H9 (cell line): Measurements from ENCODE around the gene KIAA0513. TPM values are rescaled to one million over a fixed set of nuclear protein-coding genes. Genes with fewer than 3 reads are reported as not detected.

Source experiments
- DNase-seq: peaks from one replicate; pipeline ENCODE4 v3.0.0-alpha.2; 2017
- H2AFZ ChIP-seq: one replicate; pipeline ENCODE4 v1.6.1; 2013; ENCODE audit warnings: mild to moderate bottlenecking, low read length, control low read depth, moderate library complexity
- H2AK5ac ChIP-seq: 2 replicates; pipeline ENCODE4 v1.6.1; 2013; ENCODE audit warnings: low read length, control low read depth, mixed read lengths; ENCODE audit not compliant: insufficient read length
- H2BK120ac ChIP-seq: one replicate; pipeline ENCODE4 v1.6.1; 2013; ENCODE audit warnings: low read depth, mild to moderate bottlenecking, low read length, control low read depth, inconsistent platforms; ENCODE audit not compliant: poor library complexity, severe bottlenecking
- H2BK12ac ChIP-seq: 2 replicates; pipeline ENCODE4 v1.6.1; 2013; ENCODE audit warnings: low read length, control low read depth, mixed read lengths, low read depth; ENCODE audit not compliant: insufficient read length
- H2BK15ac ChIP-seq: 2 replicates; pipeline ENCODE4 v1.6.1; 2013; ENCODE audit warnings: low read depth, low read length, control low read depth
- H2BK20ac ChIP-seq: one replicate; pipeline ENCODE4 v1.6.1; 2013; ENCODE audit warnings: low read depth, mild to moderate bottlenecking, low read length, control low read depth, inconsistent platforms; ENCODE audit not compliant: poor library complexity, severe bottlenecking
- H2BK5ac ChIP-seq: 2 replicates; pipeline ENCODE4 v1.6.1; 2013; ENCODE audit warnings: low read length, control low read depth, mixed read lengths; ENCODE audit not compliant: insufficient read length
- H3K14ac ChIP-seq: 2 replicates; pipeline ENCODE4 v1.6.1; 2013; ENCODE audit warnings: low read length, control low read depth; ENCODE audit not compliant: insufficient read depth
- H3K18ac ChIP-seq: 2 replicates; pipeline ENCODE4 v1.6.1; 2013; ENCODE audit warnings: low read depth, mild to moderate bottlenecking, mixed read lengths, low read length, control low read depth; ENCODE audit not compliant: insufficient read length
- H3K23ac ChIP-seq: 2 replicates; pipeline ENCODE4 v1.6.1; 2013; ENCODE audit warnings: low read length, control low read depth, mixed read lengths, low read depth; ENCODE audit not compliant: insufficient read length
- H3K23me2 ChIP-seq: 2 replicates; pipeline ENCODE4 v1.6.1; 2013; ENCODE audit warnings: low read depth, mild to moderate bottlenecking, mixed read lengths, low read length, control low read depth; ENCODE audit not compliant: insufficient read length, poor library complexity, severe bottlenecking
- H3K27ac ChIP-seq: 2 replicates; pipeline ENCODE4 v1.5.1; 2013; ENCODE audit warnings: low read length, control low read depth, mixed read lengths, low read depth; ENCODE audit not compliant: insufficient read length
- H3K27me3 ChIP-seq: 2 replicates; pipeline ENCODE4 v1.6.1; 2013; ENCODE audit warnings: low read length, control low read depth, inconsistent platforms; ENCODE audit not compliant: insufficient read depth
- H3K4ac ChIP-seq: 2 replicates; pipeline ENCODE4 v1.6.1; 2013; ENCODE audit warnings: low read depth, mild to moderate bottlenecking, control low read depth, inconsistent platforms, low read length, moderate library complexity
- H3K4me1 ChIP-seq: 2 replicates; pipeline ENCODE4 v1.6.1; 2013; ENCODE audit warnings: low read length, control low read depth, inconsistent platforms; ENCODE audit not compliant: insufficient read depth
- H3K4me2 ChIP-seq: 2 replicates; pipeline ENCODE4 v1.6.1; 2013; ENCODE audit warnings: low read length, control low read depth, mixed read lengths; ENCODE audit not compliant: insufficient read length, insufficient read depth
- H3K56ac ChIP-seq: 2 replicates; pipeline ENCODE4 v1.6.1; 2013; ENCODE audit warnings: low read depth, mild to moderate bottlenecking, mixed read lengths, low read length, control low read depth; ENCODE audit not compliant: insufficient read length
- H3K79me1 ChIP-seq: 2 replicates; pipeline ENCODE4 v1.6.1; 2013; ENCODE audit warnings: low read depth, mild to moderate bottlenecking, moderate library complexity, low read length, control low read depth, inconsistent platforms; ENCODE audit not compliant: insufficient read depth, poor library complexity, severe bottlenecking
- H3K79me2 ChIP-seq: 2 replicates; pipeline ENCODE4 v1.6.1; 2013; ENCODE audit warnings: low read length, control low read depth, inconsistent platforms; ENCODE audit not compliant: insufficient read depth
- H3K9ac ChIP-seq: 2 replicates; pipeline ENCODE4 v1.6.1; 2013; ENCODE audit warnings: low read length, control low read depth, mixed read lengths; ENCODE audit not compliant: insufficient read length; ENCODE audit errors: extremely low read depth
- H3K9me3 ChIP-seq: one replicate; pipeline ENCODE4 v1.6.1; 2013; ENCODE audit warnings: low read depth, low read length, inconsistent platforms; ENCODE audit not compliant: control insufficient read depth
- H3T11ph ChIP-seq: one replicate; pipeline ENCODE4 v1.6.1; 2013; ENCODE audit warnings: mild to moderate bottlenecking, low read length, control low read depth, inconsistent platforms
- H4K20me1 ChIP-seq: one replicate; pipeline ENCODE4 v1.6.1; 2013; ENCODE audit not compliant: control insufficient read depth, insufficient read length, insufficient read depth
- H4K5ac ChIP-seq: 2 replicates; pipeline ENCODE4 v1.6.1; 2013; ENCODE audit warnings: low read depth, mild to moderate bottlenecking, mixed read lengths, low read length, control low read depth; ENCODE audit not compliant: insufficient read length
- H4K8ac ChIP-seq: replicated peaks from 2 replicates; pipeline ENCODE4 v1.6.1; 2013; ENCODE audit warnings: low read length, control low read depth, mixed read lengths, low read depth; ENCODE audit not compliant: insufficient read length
- H4K91ac ChIP-seq: 2 replicates; pipeline ENCODE4 v1.6.1; 2013; ENCODE audit warnings: low read depth, mild to moderate bottlenecking, moderate library complexity, mixed read lengths, low read length, control low read depth; ENCODE audit not compliant: insufficient read length
- H3K27ac Mint-ChIP-seq, 3 experiments: 2 replicates in 2 of 3; 3 replicates in 1 of 3; pipeline ENCODE4 v1.8.0; 2020 to 2021; ENCODE audit warnings: mixed read lengths in 3 of 3, mild to moderate bottlenecking in 1 of 3, moderate library complexity in 1 of 3
- H3K27me3 Mint-ChIP-seq: 2 replicates; pipeline ENCODE4 v1.8.0; 2021; ENCODE audit warnings: low read depth, mild to moderate bottlenecking, moderate library complexity, mixed read lengths
- H3K36me3 Mint-ChIP-seq, 3 experiments: 2 replicates in 2 of 3; 3 replicates in 1 of 3; pipeline ENCODE4 v1.8.0; 2020 to 2021; ENCODE audit warnings: low read depth in 3 of 3, mixed read lengths in 3 of 3; ENCODE audit not compliant: insufficient read depth in 1 of 3
- H3K4me1 Mint-ChIP-seq, 2 experiments: 2 replicates each; pipeline ENCODE4 v1.8.0; 2020; ENCODE audit warnings: mixed read lengths in 2 of 2
- H3K4me3 Mint-ChIP-seq, 2 experiments: 2 replicates in 1 of 2; 3 replicates in 1 of 2; pipeline ENCODE4 v1.8.0; 2020 to 2021; ENCODE audit warnings: mild to moderate bottlenecking in 2 of 2, mixed read lengths in 2 of 2, moderate library complexity in 1 of 2
- H3K9me3 Mint-ChIP-seq, 2 experiments: 2 replicates in 1 of 2; 3 replicates in 1 of 2; pipeline ENCODE4 v1.8.0; 2020; ENCODE audit warnings: mild to moderate bottlenecking in 2 of 2, mixed read lengths in 2 of 2, moderate library complexity in 1 of 2
- WGBS: extraction: QIAGEN DNeasy Blood & Tissue Kit; methylation state at CpG from one replicate; pipeline ENCODE4 v1.1.7; 2013; ENCODE audit warnings: missing lambda C conversion rate, low lambda C conversion rate, mixed read lengths; ENCODE audit not compliant: insufficient read length; ENCODE audit errors: extremely low coverage; 5-methylcytosine and 5-hydroxymethylcytosine counted together
- total RNA-seq: library from RNA; stranded (reverse); gene quantifications from 2 replicates; pipeline ENCODE4 v1.2.1, GENCODE V29; 2021
- TF ChIP-seq, protein P1 (sequence below): fragments of 200-600 bp; sonication (generic); conservative IDR thresholded peaks from 3 replicates; pipeline ENCODE4 v1.8.0; 2021; ENCODE audit warnings: antibody characterized with exemption, mild to moderate bottlenecking

Gene KIAA0513
- total RNA-seq, 1 experiment from 2014 or later = 4.7 TPM

GRCh38 chr16:85111184-85111583, 83.6 kb downstream of the KIAA0513 start:
- H4K8ac ChIP-seq = no peak overlapping the region
- no peak overlapping the region for H3K4ac ChIP-seq
- H3K4me3 Mint-ChIP-seq = no peak overlapping the region
- H3K56ac ChIP-seq = no peak overlapping the region
- H3K4me1 ChIP-seq = no peaks in the 10 kb centered on the region
- H4K5ac ChIP-seq = no peak overlapping the region
- no peaks in the 10 kb centered on the region for H3K23me2 ChIP-seq
- peaks cover 18 to 32% of the 10 kb centered on the region in 2 experiments for H3K4me1 Mint-ChIP-seq
- H4K91ac ChIP-seq = no peak overlapping the region
- no peak overlapping the region for H2BK5ac ChIP-seq
- no peak overlapping the region for H3T11ph ChIP-seq
- H4K20me1 ChIP-seq = no peaks in the 10 kb centered on the region
- H2BK20ac ChIP-seq = no peak overlapping the region
- H2BK15ac ChIP-seq = no peak overlapping the region
- no peak overlapping the region for H3K4me2 ChIP-seq
- H3K27me3 ChIP-seq = no peaks in the 10 kb centered on the region
- H3K27me3 Mint-ChIP-seq = peaks cover 13% of the 10 kb centered on the region
- WGBS = no CpG with 5 or more reads among the region's 9 CpGs
- no peak overlapping the region; a peak in 1 of 7 replicates for H3K27ac Mint-ChIP-seq
- H3K9me3 Mint-ChIP-seq = no peaks in the 10 kb centered on the region; a peak in 2 of 5 replicates
- H3K79me2 ChIP-seq = no peaks in the 10 kb centered on the region
- no peak overlapping the region for H2AFZ ChIP-seq
- no peaks in the 10 kb centered on the region for H3K36me3 Mint-ChIP-seq
- no peak overlapping the region for H3K18ac ChIP-seq
- H2BK12ac ChIP-seq = no peak overlapping the region
- no peak for DNase-seq
- no peaks in the 10 kb centered on the region for H3K9me3 ChIP-seq
- H3K9ac ChIP-seq = no peak overlapping the region
- no peak overlapping the region for H3K23ac ChIP-seq
- TF ChIP-seq, protein P1, sequence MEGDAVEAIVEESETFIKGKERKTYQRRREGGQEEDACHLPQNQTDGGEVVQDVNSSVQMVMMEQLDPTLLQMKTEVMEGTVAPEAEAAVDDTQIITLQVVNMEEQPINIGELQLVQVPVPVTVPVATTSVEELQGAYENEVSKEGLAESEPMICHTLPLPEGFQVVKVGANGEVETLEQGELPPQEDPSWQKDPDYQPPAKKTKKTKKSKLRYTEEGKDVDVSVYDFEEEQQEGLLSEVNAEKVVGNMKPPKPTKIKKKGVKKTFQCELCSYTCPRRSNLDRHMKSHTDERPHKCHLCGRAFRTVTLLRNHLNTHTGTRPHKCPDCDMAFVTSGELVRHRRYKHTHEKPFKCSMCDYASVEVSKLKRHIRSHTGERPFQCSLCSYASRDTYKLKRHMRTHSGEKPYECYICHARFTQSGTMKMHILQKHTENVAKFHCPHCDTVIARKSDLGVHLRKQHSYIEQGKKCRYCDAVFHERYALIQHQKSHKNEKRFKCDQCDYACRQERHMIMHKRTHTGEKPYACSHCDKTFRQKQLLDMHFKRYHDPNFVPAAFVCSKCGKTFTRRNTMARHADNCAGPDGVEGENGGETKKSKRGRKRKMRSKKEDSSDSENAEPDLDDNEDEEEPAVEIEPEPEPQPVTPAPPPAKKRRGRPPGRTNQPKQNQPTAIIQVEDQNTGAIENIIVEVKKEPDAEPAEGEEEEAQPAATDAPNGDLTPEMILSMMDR = no peak
- no peak overlapping the region for H2BK120ac ChIP-seq
- H3K79me1 ChIP-seq = no peaks in the 10 kb centered on the region
- H2AK5ac ChIP-seq = no peak overlapping the region
- no peak overlapping the region for H3K14ac ChIP-seq
- no peak overlapping the region for H3K27ac ChIP-seq
